ENCODE results near the gene AUTS2.

Gene AUTS2

DNA sequence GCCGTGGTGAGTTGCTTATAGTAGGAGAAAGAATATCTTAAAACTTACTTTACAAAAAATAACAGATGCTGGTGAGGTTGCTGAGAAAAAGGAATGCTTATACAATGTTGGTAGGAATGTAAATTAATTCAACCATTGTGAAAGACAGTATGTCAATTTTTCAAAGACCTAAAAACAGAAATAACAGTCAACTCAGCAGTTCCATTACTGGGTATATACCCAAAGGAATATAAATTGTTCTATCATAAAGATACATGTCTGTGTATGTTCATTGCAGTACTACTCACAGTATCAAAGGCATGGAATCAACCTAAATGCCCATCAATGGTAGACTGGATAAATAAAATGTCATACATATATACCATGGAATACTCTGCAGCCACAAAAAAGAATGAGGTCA, 420.4 kb downstream of the AUTS2 start:
- H3K4me3 ChIP-seq (ENCODE audit: low read length), result no peak overlapping the region
- H3K27me3 ChIP-seq (ENCODE audit: control insufficient read depth, insufficient read depth, low read length), result no peaks in the 10 kb centered on the region
- no peaks in the 10 kb centered on the region for H3K4me1 ChIP-seq (ENCODE audit: control insufficient read depth, insufficient read depth, low read length)
- no peak overlapping the region for H3K9ac ChIP-seq (ENCODE audit: low read length)
- H3K27ac ChIP-seq (ENCODE audit: low read depth, low read length), result no peak overlapping the region
- no peaks in the 10 kb centered on the region for H3K36me3 ChIP-seq (ENCODE audit: control insufficient read depth, insufficient read depth, low read length)

- Histone ChIP-seq H3K4me3 (ENCODE audit: low read length) (no peak overlapping the region), H3K9ac (ENCODE audit: low read length) (no peak overlapping the region), H3K4me1 (ENCODE audit: control insufficient read depth, insufficient read depth, low read length) (no peaks in the 10 kb centered on the region), H3K27ac (ENCODE audit: low read depth, low read length) (no peak overlapping the region), H3K27me3 (ENCODE audit: control insufficient read depth, insufficient read depth, low read length) (no peaks in the 10 kb centered on the region), H3K36me3 (ENCODE audit: control insufficient read depth, insufficient read depth, low read length) (no peaks in the 10 kb centered on the region)
Observed at GRCh38 chr7:70027867-70028266, 429.6 kb downstream of the AUTS2 start.

DNA sequence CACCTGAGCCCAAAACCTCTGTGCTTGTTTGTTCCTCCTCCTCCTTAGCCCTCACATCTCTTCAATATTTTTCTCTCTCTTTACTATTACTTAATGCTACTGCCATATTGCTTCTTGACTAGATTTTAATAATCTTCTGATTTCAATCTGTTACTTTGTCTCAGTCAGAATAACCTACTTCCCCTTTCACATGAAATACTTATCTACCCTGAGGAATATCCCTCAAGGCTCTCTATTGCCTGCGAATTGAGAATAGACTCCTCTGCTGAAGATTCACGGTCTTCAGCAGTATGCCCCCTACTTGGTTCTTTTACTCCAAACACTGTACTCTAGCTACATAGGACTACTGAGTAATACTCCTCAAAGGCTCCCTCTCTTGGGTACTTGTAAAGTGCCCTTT, 430.3 kb downstream of the AUTS2 start:
- Histone ChIP-seq H3K4me1 (ENCODE audit: control insufficient read depth, insufficient read depth, low read length) (no peaks in the 10 kb centered on the region), H3K36me3 (ENCODE audit: control insufficient read depth, insufficient read depth, low read length) (no peaks in the 10 kb centered on the region), H3K4me3 (ENCODE audit: low read length) (no peak overlapping the region), H3K9ac (ENCODE audit: low read length) (no peak overlapping the region), H3K27ac (ENCODE audit: low read depth, low read length) (no peak overlapping the region), H3K27me3 (ENCODE audit: control insufficient read depth, insufficient read depth, low read length) (no peaks in the 10 kb centered on the region)

DNA sequence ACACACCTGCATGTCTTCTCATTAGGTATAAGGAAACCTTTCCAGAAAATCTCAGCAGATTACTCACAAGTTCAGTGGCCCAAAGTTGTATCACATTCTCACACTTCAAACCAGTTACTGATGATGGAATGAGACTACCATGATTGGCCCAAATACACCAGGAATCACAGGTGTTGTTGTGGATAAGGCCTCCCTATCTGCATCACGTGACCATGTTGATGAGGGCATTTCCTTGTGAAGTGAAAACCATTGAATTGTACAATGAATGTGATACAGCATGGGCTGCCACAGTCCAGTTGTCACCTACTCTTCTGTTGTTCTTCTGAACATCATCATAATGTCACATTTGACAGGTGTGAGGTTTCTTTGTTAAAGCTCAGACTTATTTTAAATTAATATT, 431.7 kb downstream of the AUTS2 start:
- H3K9ac ChIP-seq (ENCODE audit: low read length), result no peak overlapping the region
- no peaks in the 10 kb centered on the region for H3K36me3 ChIP-seq (ENCODE audit: control insufficient read depth, insufficient read depth, low read length)
- H3K4me1 ChIP-seq (ENCODE audit: control insufficient read depth, insufficient read depth, low read length), result no peaks in the 10 kb centered on the region
- no peak overlapping the region for H3K27ac ChIP-seq (ENCODE audit: low read depth, low read length)
- H3K4me3 ChIP-seq (ENCODE audit: low read length), result no peak overlapping the region
- H3K27me3 ChIP-seq (ENCODE audit: control insufficient read depth, insufficient read depth, low read length), result no peaks in the 10 kb centered on the region

- H3K36me3 ChIP-seq (ENCODE audit: control insufficient read depth, insufficient read depth, low read length), result no peaks in the 10 kb centered on the region
Observed at GRCh38 chr7:70030745-70031144, 432.5 kb downstream of the AUTS2 start.

DNA sequence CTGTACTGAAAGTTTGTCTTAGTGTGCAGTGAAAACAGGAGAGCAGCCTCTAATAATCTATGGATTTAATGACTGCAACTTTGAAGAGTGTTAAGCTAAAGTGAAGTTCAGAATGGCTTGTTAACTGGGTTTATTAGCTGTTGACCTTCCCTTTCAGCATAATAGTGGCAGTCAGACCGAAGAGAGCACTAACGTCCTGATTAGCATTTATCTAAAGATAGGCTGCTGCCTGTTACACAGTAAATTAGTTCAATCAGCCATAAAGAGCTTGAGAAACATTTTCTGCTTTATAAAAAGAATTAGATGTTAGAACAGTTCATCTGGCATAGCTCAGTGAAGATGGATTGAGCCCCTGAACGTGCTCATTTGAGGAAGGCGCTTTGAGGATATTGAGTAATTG, 433.0 kb downstream of the AUTS2 start:
- no peak overlapping the region for H3K27ac ChIP-seq (ENCODE audit: low read depth, low read length)
- no peaks in the 10 kb centered on the region for H3K4me1 ChIP-seq (ENCODE audit: control insufficient read depth, insufficient read depth, low read length)
- no peak overlapping the region for H3K9ac ChIP-seq (ENCODE audit: low read length)
- no peaks in the 10 kb centered on the region for H3K27me3 ChIP-seq (ENCODE audit: control insufficient read depth, insufficient read depth, low read length)
- no peak overlapping the region for H3K4me3 ChIP-seq (ENCODE audit: low read length)
- no peaks in the 10 kb centered on the region for H3K36me3 ChIP-seq (ENCODE audit: control insufficient read depth, insufficient read depth, low read length)

More at GRCh38 chr7:70030745-70031144, 432.5 kb downstream of the AUTS2 start:
- Histone ChIP-seq H3K4me1 (ENCODE audit: control insufficient read depth, insufficient read depth, low read length) (no peaks in the 10 kb centered on the region), H3K27ac (ENCODE audit: low read depth, low read length) (no peak overlapping the region), H3K4me3 (ENCODE audit: low read length) (no peak overlapping the region), H3K27me3 (ENCODE audit: control insufficient read depth, insufficient read depth, low read length) (no peaks in the 10 kb centered on the region), H3K9ac (ENCODE audit: low read length) (no peak overlapping the region)

GRCh38 chr7:70032649-70033048, 434.4 kb downstream of the AUTS2 start:
- Histone ChIP-seq H3K27ac (ENCODE audit: low read depth, low read length) (no peak overlapping the region), H3K9ac (ENCODE audit: low read length) (no peak overlapping the region), H3K27me3 (ENCODE audit: control insufficient read depth, insufficient read depth, low read length) (no peaks in the 10 kb centered on the region), H3K36me3 (ENCODE audit: control insufficient read depth, insufficient read depth, low read length) (no peaks in the 10 kb centered on the region), H3K4me1 (ENCODE audit: control insufficient read depth, insufficient read depth, low read length) (no peaks in the 10 kb centered on the region), H3K4me3 (ENCODE audit: low read length) (no peak overlapping the region)

- Histone ChIP-seq H3K36me3 (ENCODE audit: control insufficient read depth, insufficient read depth, low read length) (no peaks in the 10 kb centered on the region), H3K27ac (ENCODE audit: low read depth, low read length) (no peak overlapping the region), H3K27me3 (ENCODE audit: control insufficient read depth, insufficient read depth, low read length) (no peaks in the 10 kb centered on the region), H3K4me1 (ENCODE audit: control insufficient read depth, insufficient read depth, low read length) (no peaks in the 10 kb centered on the region), H3K9ac (ENCODE audit: low read length) (no peak overlapping the region), H3K4me3 (ENCODE audit: low read length) (no peak overlapping the region)
Observed at GRCh38 chr7:70033226-70033625, 435.0 kb downstream of the AUTS2 start.

- H3K27ac ChIP-seq (ENCODE audit: low read depth, low read length), result no peak overlapping the region
- no peaks in the 10 kb centered on the region for H3K27me3 ChIP-seq (ENCODE audit: control insufficient read depth, insufficient read depth, low read length)
- no peak overlapping the region for H3K4me3 ChIP-seq (ENCODE audit: low read length)
Observed at GRCh38 chr7:70034999-70035398, 436.7 kb downstream of the AUTS2 start.

GRCh38 chr7:70035519-70035918, 437.2 kb downstream of the AUTS2 start:
- H3K27me3 ChIP-seq (ENCODE audit: control insufficient read depth, insufficient read depth, low read length), result no peaks in the 10 kb centered on the region
- H3K4me1 ChIP-seq (ENCODE audit: control insufficient read depth, insufficient read depth, low read length), result no peaks in the 10 kb centered on the region
- no peak overlapping the region for H3K27ac ChIP-seq (ENCODE audit: low read depth, low read length)
- no peaks in the 10 kb centered on the region for H3K36me3 ChIP-seq (ENCODE audit: control insufficient read depth, insufficient read depth, low read length)
- H3K9ac ChIP-seq (ENCODE audit: low read length), result no peak overlapping the region
- no peak overlapping the region for H3K4me3 ChIP-seq (ENCODE audit: low read length)

More at GRCh38 chr7:70034999-70035398, 436.7 kb downstream of the AUTS2 start:
- no peaks in the 10 kb centered on the region for H3K4me1 ChIP-seq (ENCODE audit: control insufficient read depth, insufficient read depth, low read length)
- no peaks in the 10 kb centered on the region for H3K36me3 ChIP-seq (ENCODE audit: control insufficient read depth, insufficient read depth, low read length)
- no peak overlapping the region for H3K9ac ChIP-seq (ENCODE audit: low read length)

DNA sequence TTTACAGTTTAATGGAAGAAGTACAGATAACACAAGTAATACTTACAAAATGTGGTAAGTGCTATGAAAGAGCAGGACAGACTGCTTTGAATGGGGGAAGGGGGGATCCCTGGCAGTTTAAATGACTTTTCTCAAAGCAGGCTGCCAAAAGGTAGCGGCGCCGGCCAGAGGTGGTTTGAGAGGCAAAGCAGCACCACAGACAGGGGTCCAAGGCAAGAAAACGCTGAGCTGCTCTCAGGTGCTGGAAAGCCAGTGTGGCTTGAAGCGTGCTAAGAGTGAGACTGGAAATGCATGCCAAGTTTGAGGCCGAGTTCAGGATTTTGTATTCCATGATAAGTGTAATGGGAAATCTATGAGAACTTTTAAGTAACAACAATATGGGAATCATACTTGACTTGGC, 437.7 kb downstream of the AUTS2 start:
- Histone ChIP-seq H3K27ac (ENCODE audit: low read depth, low read length) (no peak overlapping the region), H3K36me3 (ENCODE audit: control insufficient read depth, insufficient read depth, low read length) (no peaks in the 10 kb centered on the region), H3K4me3 (ENCODE audit: low read length) (no peak overlapping the region)

GRCh38 chr7:70036695-70037094, 438.4 kb downstream of the AUTS2 start:
- no peak overlapping the region for H3K4me3 ChIP-seq (ENCODE audit: low read length)
- no peaks in the 10 kb centered on the region for H3K36me3 ChIP-seq (ENCODE audit: control insufficient read depth, insufficient read depth, low read length)

More for the DNA sequence above, 437.7 kb downstream of the AUTS2 start:
- H3K4me1 ChIP-seq (ENCODE audit: control insufficient read depth, insufficient read depth, low read length), result no peaks in the 10 kb centered on the region
- H3K27me3 ChIP-seq (ENCODE audit: control insufficient read depth, insufficient read depth, low read length), result no peaks in the 10 kb centered on the region
- no peak overlapping the region for H3K9ac ChIP-seq (ENCODE audit: low read length)

GRCh38 chr7:70037171-70037933, 439.1 kb downstream of the AUTS2 start:
- H3K4me3 ChIP-seq (ENCODE audit: low read length), result no peak overlapping the region
- no peaks in the 10 kb centered on the region for H3K27me3 ChIP-seq (ENCODE audit: control insufficient read depth, insufficient read depth, low read length)

More at GRCh38 chr7:70036695-70037094, 438.4 kb downstream of the AUTS2 start:
- Histone ChIP-seq H3K4me1 (ENCODE audit: control insufficient read depth, insufficient read depth, low read length) (no peaks in the 10 kb centered on the region), H3K9ac (ENCODE audit: low read length) (no peak overlapping the region), H3K27ac (ENCODE audit: low read depth, low read length) (no peak overlapping the region), H3K27me3 (ENCODE audit: control insufficient read depth, insufficient read depth, low read length) (no peaks in the 10 kb centered on the region)

More at GRCh38 chr7:70037171-70037933, 439.1 kb downstream of the AUTS2 start:
- H3K4me1 ChIP-seq (ENCODE audit: control insufficient read depth, insufficient read depth, low read length), result peaks cover 2% of the 10 kb centered on the region
- H3K9ac ChIP-seq (ENCODE audit: low read length), result no peak overlapping the region
- no peaks in the 10 kb centered on the region for H3K36me3 ChIP-seq (ENCODE audit: control insufficient read depth, insufficient read depth, low read length)
- H3K27ac ChIP-seq (ENCODE audit: low read depth, low read length), result no peak overlapping the region

Measured in rectal smooth muscle tissue (tissue), 1 donor.